ENCODE results near the gene IGFBP2. TPM values are rescaled to one million over a fixed set of nuclear protein-coding genes. Genes with fewer than 3 reads are reported as not detected.

IGFBP2 gene
- total and polyA plus RNA-seq, 2 experiments from 2014 or later: 5.6 to 40.1 TPM

GRCh38 chr2:216658757-216659156 is 25.5 kb downstream of the IGFBP2 start:
- Histone ChIP-seq H3K9me3 (ENCODE audit: low read depth) (no peaks in the 10 kb centered on the region), H2AFZ (no peak overlapping the region), H3K4me3 (no peak overlapping the region), H3F3A (ENCODE audit: insufficient read depth) (no peaks in the 10 kb centered on the region), H3K9ac (no peak overlapping the region), H3K79me2 (ENCODE audit: insufficient read depth) (no peaks in the 10 kb centered on the region), H3K27me3 (replicated peaks; ENCODE audit: insufficient read depth) (no peaks in the 10 kb centered on the region), H3K27ac (no peak overlapping the region), H3K9me2 (ENCODE audit: insufficient read depth) (no peaks in the 10 kb centered on the region), H3K4me2 (ENCODE audit: unreplicated experiment) (no peak overlapping the region), H4K20me1 (ENCODE audit: insufficient read depth) (no peaks in the 10 kb centered on the region), H3K4me1 (ENCODE audit: insufficient read depth) (no peaks in the 10 kb centered on the region), H3K36me3 (ENCODE audit: low read depth) (no peaks in the 10 kb centered on the region)
- TF ChIP-seq EZH2 (IDR thresholded peaks at IDR 0.05; ENCODE audit: insufficient read depth, poor library complexity, severe bottlenecking) (no peak), EZH2phosphoT487 (IDR thresholded peaks at IDR 0.05; ENCODE audit: insufficient read depth, low read depth) (no peak)
- 76 to 82% methylated on average over 6 of the region's 6 CpGs for WGBS, 2 experiments (ENCODE audit: low coverage in 1 of 2, low lambda C conversion rate in 2 of 2, missing lambda C conversion rate in 2 of 2)
- peak; percentile 42 for DNase-seq
- in situ Hi-C loops (cut with MboI): no loop called here

- no peaks in the 10 kb centered on the region for H3K9me2 ChIP-seq (ENCODE audit: insufficient read depth)
- H3K9ac ChIP-seq: no peak overlapping the region
- no peaks in the 10 kb centered on the region for H3K4me1 ChIP-seq (ENCODE audit: insufficient read depth)
- no peak overlapping the region for H3K27ac ChIP-seq
- no peak overlapping the region for H3K4me2 ChIP-seq (ENCODE audit: unreplicated experiment)
- WGBS, 2 experiments (ENCODE audit: low coverage in 1 of 2, low lambda C conversion rate in 2 of 2, missing lambda C conversion rate in 2 of 2): 87 to 90% methylated on average over 6 of the region's 6 CpGs
- no peak overlapping the region for H2AFZ ChIP-seq
- in situ Hi-C loops (cut with MboI): no loop called here
- DNase-seq: no peak
- no peaks in the 10 kb centered on the region for H3F3A ChIP-seq (ENCODE audit: insufficient read depth)
- no peaks in the 10 kb centered on the region for H3K9me3 ChIP-seq (ENCODE audit: low read depth)
- TF ChIP-seq EZH2 (IDR thresholded peaks at IDR 0.05; ENCODE audit: insufficient read depth, poor library complexity, severe bottlenecking): no peak
- TF ChIP-seq EZH2phosphoT487 (IDR thresholded peaks at IDR 0.05; ENCODE audit: insufficient read depth, low read depth): no peak
- H4K20me1 ChIP-seq (ENCODE audit: insufficient read depth): no peaks in the 10 kb centered on the region
- no peaks in the 10 kb centered on the region for H3K27me3 ChIP-seq (replicated peaks; ENCODE audit: insufficient read depth)
- no peaks in the 10 kb centered on the region for H3K79me2 ChIP-seq (ENCODE audit: insufficient read depth)
- H3K4me3 ChIP-seq: no peak overlapping the region
- H3K36me3 ChIP-seq (ENCODE audit: low read depth): no peaks in the 10 kb centered on the region
Observed at GRCh38 chr2:216659276-216659675, 26.1 kb downstream of the IGFBP2 start.

- Histone ChIP-seq H3K36me3 (ENCODE audit: low read depth) (no peaks in the 10 kb centered on the region), H3K79me2 (ENCODE audit: insufficient read depth) (no peaks in the 10 kb centered on the region), H3K27ac (no peak overlapping the region), H2AFZ (no peak overlapping the region), H3K4me3 (no peak overlapping the region), H3K4me2 (ENCODE audit: unreplicated experiment) (no peak overlapping the region), H3F3A (ENCODE audit: insufficient read depth) (0 out of 2 replicates have a peak, but pooled peaks cover 7% of the 10 kb centered on the region), H4K20me1 (ENCODE audit: insufficient read depth) (no peaks in the 10 kb centered on the region), H3K27me3 (replicated peaks; ENCODE audit: insufficient read depth) (no peaks in the 10 kb centered on the region), H3K4me1 (ENCODE audit: insufficient read depth) (peaks cover 12% of the 10 kb centered on the region), H3K9ac (no peak overlapping the region), H3K9me3 (ENCODE audit: low read depth) (no peaks in the 10 kb centered on the region), H3K9me2 (ENCODE audit: insufficient read depth) (no peaks in the 10 kb centered on the region)
- in situ Hi-C loops (cut with MboI): no loop called here
- 91 to 98% methylated on average over 10 of the region's 10 CpGs for WGBS, 2 experiments (ENCODE audit: low coverage in 1 of 2, low lambda C conversion rate in 2 of 2, missing lambda C conversion rate in 2 of 2)
- TF ChIP-seq EZH2 (IDR thresholded peaks at IDR 0.05; ENCODE audit: insufficient read depth, poor library complexity, severe bottlenecking) (no peak), EZH2phosphoT487 (IDR thresholded peaks at IDR 0.05; ENCODE audit: insufficient read depth, low read depth) (no peak)
- no peak for DNase-seq
Observed at GRCh38 chr2:216660496-216660895, 27.3 kb downstream of the IGFBP2 start.

- no peaks in the 10 kb centered on the region for H3K36me3 ChIP-seq (ENCODE audit: low read depth)
Observed at GRCh38 chr2:216661051-216661450, 27.8 kb downstream of the IGFBP2 start.

More at GRCh38 chr2:216661051-216661450, 27.8 kb downstream of the IGFBP2 start:
- no peak for DNase-seq
- H3K9me3 ChIP-seq (ENCODE audit: low read depth): no peaks in the 10 kb centered on the region
- H3K9ac ChIP-seq: no peak overlapping the region
- H3K27ac ChIP-seq: no peak overlapping the region
- H2AFZ ChIP-seq: no peak overlapping the region
- H3F3A ChIP-seq (ENCODE audit: insufficient read depth): 0 out of 2 replicates have a peak, but pooled peaks cover 8% of the 10 kb centered on the region
- H3K27me3 ChIP-seq (replicated peaks; ENCODE audit: insufficient read depth): no peaks in the 10 kb centered on the region
- no peaks in the 10 kb centered on the region for H3K79me2 ChIP-seq (ENCODE audit: insufficient read depth)
- in situ Hi-C loops (cut with MboI): no loop called here
- no peaks in the 10 kb centered on the region for H3K9me2 ChIP-seq (ENCODE audit: insufficient read depth)
- no peak overlapping the region for H3K4me2 ChIP-seq (ENCODE audit: unreplicated experiment)
- H4K20me1 ChIP-seq (ENCODE audit: insufficient read depth): no peaks in the 10 kb centered on the region
- H3K4me1 ChIP-seq (ENCODE audit: insufficient read depth): peaks cover 13% of the 10 kb centered on the region
- TF ChIP-seq EZH2 (IDR thresholded peaks at IDR 0.05; ENCODE audit: insufficient read depth, poor library complexity, severe bottlenecking) (no peak), EZH2phosphoT487 (IDR thresholded peaks at IDR 0.05; ENCODE audit: insufficient read depth, low read depth) (no peak)
- WGBS, 2 experiments (ENCODE audit: low coverage in 1 of 2, low lambda C conversion rate in 2 of 2, missing lambda C conversion rate in 2 of 2): 98% methylated on average over 5 of the region's 5 CpGs
- H3K4me3 ChIP-seq: no peak overlapping the region
